Esophagus mucosa (tissue), 1 donor: Measurements from ENCODE around the gene NRGN. TPM values are rescaled to one million over a fixed set of nuclear protein-coding genes. Genes with fewer than 3 reads are reported as not detected.

Source experiments
- ATAC-seq: fragments of 200-7000 bp; cut with Tn5 transposase; one replicate; pipeline ENCODE4 v1.9.1; 2020
- total RNA-seq: library from RNA; stranded (reverse); gene quantifications from one replicate; pipeline ENCODE4 v1.2.4, GENCODE V29; 2023
- donor health status: DM: yes; HTN: yes; CAD: no.

NRGN gene
- total RNA-seq, result 1.1 TPM

- peak; percentile 97 for ATAC-seq
Observed at GRCh38 chr11:124739479-124740276, at the start of gene NRGN. Gene NRGN (plus strand): TSS chr11:124739942. CDS start chr11:124740085, 143 bp downstream.

GRCh38 chr11:124693142-124693541 is 46.6 kb upstream of the NRGN start:
- no peak for ATAC-seq

- ATAC-seq, result no peak
Observed at GRCh38 chr11:124699547-124699946, 40.2 kb upstream of the NRGN start.

GRCh38 chr11:124700028-124700427 is 39.7 kb upstream of the NRGN start:
- ATAC-seq, result no peak

- ATAC-seq, result no peak
Observed at GRCh38 chr11:124707829-124708228, 31.9 kb upstream of the NRGN start.

GRCh38 chr11:124712392-124712791 is 27.4 kb upstream of the NRGN start:
- no peak for ATAC-seq

- ATAC-seq, result no peak
Observed at GRCh38 chr11:124716591-124716990, 23.2 kb upstream of the NRGN start.

- ATAC-seq, result peak; percentile 43
Observed at GRCh38 chr11:124717421-124717785, 22.3 kb upstream of the NRGN start.

DNA sequence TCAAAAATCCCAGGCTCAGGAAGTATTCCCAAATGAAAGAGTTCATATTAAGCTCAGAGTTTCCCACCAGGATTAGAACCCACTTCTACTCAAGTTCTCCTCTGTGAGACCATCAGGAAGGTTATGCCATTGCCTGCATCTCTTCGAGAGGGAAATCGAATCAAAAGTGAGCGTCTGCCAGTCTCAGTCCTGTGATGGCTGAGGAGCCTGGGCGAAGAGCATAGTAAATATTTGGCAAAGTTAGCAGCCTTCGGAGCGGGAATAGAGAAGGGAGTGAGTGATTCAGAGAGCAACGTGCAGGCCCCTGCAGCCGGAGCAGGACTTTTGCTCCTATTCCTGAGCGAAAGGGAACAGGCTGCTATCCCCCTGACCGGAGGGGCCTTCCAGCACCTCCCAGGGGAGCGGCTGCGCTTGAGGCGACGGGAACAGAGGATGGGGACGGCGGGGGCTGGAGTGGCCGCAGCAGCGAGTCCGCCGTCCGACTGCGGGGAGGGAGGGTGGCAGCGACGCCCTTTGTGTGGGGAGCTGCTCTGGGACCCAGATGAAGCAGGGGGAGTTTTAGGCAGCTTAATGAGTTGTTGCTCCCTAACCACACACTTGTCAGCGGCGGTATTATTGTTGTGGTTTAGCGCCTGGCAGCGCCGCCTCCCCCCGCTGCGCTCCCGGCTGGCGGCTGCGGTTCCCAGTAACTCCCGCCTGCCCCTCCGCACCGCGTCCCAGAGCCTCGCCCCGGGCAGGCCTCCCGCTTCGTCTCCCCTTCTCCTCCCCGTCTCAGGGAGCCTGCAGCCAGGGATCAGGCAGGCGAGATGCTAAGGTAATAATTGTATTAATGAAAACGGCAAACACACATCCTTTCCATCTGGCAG is 21.7 kb upstream of the NRGN start:
- ATAC-seq, result peak; percentile 38

- no peak for ATAC-seq
Observed at GRCh38 chr11:124718801-124719200, 20.9 kb upstream of the NRGN start.

DNA sequence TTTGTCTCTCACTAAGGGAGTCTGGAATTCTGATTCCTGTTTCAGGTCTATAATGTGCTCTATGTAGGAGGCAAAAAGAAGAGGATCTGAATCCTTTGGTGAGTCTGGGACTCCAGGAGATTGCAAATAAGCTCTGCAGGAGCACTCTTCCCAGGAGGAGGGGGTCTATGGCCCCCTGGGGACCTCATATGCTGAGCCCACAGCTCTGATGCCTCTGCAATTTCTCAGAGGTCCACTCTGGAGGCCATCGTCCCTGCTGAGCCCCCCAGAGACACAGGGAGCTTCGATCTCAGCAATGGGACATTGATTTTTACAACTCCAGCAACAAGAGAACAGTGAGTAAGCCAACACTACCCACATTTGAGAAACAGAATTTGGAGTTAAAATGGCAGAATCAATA is 20.2 kb upstream of the NRGN start:
- no peak for ATAC-seq

DNA sequence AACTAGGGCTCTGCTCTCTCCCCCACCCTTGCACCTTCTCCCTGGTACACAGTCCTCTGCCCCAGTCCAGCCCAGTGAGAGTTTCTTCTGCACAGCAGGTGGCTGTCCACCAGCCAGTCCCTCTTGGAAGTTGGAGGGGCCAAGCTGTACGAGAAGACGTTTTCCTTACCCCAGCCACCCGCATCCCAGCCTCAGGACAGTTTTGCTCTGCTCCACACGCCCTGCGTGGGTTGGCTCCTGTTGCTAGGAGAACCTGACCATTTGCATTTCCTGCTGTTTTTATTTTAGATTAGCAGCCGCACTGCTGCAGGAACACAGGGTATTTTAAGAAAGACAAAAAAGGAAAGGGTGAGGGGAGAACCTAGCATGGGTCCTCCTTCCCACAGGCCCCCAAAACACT is 17.6 kb upstream of the NRGN start:
- no peak for ATAC-seq

- no peak for ATAC-seq
Observed at GRCh38 chr11:124724979-124725718, 14.6 kb upstream of the NRGN start.

- ATAC-seq, result no peak
Observed at GRCh38 chr11:124725719-124726105, 14.0 kb upstream of the NRGN start.

- no peak for ATAC-seq
Observed at GRCh38 chr11:124727474-124727873, 12.3 kb upstream of the NRGN start.

DNA sequence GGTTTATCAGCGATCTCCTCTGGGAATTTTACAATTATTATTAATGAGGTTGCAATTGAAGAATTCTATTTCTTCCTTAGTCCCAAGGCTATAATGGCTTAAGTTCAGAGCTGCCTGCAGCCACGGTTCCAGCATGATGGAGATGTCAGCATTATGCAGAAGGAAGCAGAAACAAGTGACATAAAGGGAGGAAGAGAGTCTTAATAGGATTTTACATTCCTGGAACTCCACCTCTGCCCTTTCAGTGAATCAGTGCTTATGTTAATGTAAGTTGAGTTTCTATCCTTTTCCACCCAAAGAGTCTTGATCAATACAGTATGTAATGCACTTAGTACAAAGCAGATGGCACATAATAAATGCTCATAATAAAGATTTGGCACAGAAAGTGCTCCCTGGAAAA is 11.6 kb upstream of the NRGN start:
- no peak for ATAC-seq

DNA sequence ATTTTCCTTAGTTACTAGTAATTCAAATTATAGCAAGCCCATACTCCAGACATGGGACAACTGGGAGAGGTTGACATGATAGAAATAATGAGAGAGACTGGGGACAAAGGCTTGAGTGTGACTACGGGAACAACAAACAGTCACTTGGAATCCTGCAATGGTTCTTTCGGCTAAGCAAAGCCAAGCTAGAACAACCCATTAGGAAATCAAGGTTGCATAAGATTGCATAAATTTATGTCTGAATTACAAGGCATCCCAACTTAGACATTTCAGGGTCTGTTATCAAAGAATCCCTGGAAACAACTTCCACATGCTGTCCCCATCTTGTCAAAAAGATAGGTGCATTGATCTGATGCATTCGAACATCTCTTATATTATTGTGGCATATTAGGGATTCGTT is 10.2 kb upstream of the NRGN start:
- ATAC-seq, result no peak

DNA sequence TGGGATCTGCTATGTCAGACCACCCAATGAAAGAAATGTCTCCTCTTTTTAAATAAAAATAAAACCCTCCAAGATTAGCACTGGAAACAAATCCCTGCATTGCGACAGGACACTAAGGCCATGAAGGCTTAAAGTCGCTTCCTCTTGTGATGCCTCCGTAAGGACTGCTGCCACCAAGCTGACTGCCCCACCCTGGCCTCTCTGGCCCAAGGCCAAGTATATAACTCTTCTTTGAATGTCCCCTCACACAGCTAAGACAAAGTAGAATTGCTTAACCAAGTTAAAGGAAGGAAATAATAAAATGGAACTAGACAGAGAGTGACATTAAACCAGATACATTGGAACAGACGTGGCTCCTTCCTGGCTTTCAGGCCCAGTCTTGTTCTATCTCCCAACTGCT is 7.5 kb upstream of the NRGN start:
- ATAC-seq, result no peak

- ATAC-seq, result no peak
Observed at GRCh38 chr11:124736736-124737135, 3.0 kb upstream of the NRGN start.

DNA sequence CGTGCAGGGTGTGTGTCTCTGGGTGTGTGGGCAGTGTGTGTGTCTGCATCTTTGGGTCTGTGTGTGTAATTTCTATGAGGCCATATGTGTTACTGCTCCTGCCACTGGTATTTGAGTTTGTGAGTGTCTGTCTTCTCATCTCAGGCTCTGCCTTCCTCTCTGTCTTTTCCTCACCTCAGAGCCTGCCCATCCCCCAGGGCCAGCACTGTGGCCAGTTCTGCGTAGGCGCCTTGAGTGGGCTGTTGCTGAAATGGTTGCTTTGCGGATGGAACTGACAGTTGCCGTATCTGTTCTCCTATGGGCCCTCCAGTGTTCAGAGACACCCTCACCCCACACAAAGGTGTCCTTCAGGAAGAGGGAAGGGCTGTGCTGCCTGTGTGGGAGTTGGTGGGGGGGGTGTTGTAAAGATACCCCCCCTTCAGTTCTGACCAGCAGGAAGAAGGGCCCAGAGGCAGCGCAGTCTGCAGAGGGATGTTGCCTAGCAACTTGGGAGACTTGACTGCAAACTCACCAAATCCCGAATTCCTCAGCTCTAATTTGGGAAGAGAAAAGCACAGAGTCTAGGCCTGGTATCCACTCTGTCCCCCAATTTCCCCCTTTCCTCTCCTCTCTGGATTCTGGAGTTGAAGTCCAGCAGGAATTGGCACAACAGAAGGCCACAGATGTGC is 2.0 kb upstream of the NRGN start:
- ATAC-seq, result no peak

- no peak for ATAC-seq
Observed at GRCh38 chr11:124738713-124739478, 846 bp upstream of the NRGN start.
